GM12891 (cell line): ENCODE measurements around the gene STAB1.

Source experiments
- POLR2A ChIP-seq: IDR thresholded peaks from 2 replicates; pipeline ENCODE4 v1.6.1; 2011; ENCODE audit warnings: low read depth, low read length, control low read depth
- POLR2AphosphoS5 ChIP-seq: IDR thresholded peaks from 2 replicates; pipeline ENCODE4 v1.6.1; 2011; ENCODE audit warnings: low read depth, low read length, control low read depth
- SPI1 ChIP-seq: IDR thresholded peaks from 2 replicates; pipeline ENCODE4 v1.6.1; 2011; ENCODE audit warnings: low read depth, low read length, control low read depth
- TAF1 ChIP-seq: IDR thresholded peaks from 2 replicates; pipeline ENCODE4 v1.6.1; 2011; ENCODE audit warnings: low read depth, low read length, control low read depth

GRCh38 chr3:52539010-52539653, 44.0 kb downstream of the STAB1 start:
- TF ChIP-seq POLR2A (no peak), POLR2AphosphoS5 (no peak), TAF1 (no peak), SPI1 (no peak)
